Transverse colon (tissue), 4 donors: Measurements from ENCODE around the gene DOLK. TPM values are rescaled to one million over a fixed set of nuclear protein-coding genes. Genes with fewer than 3 reads are reported as not detected.

Experiments
- DNase-seq: peaks from one replicate; pipeline ENCODE4 v3.0.0-alpha.2; 2019
- H3K27ac ChIP-seq, 4 donors: fragments of 200-600 bp; sonication (generic); 2 replicates each; pipeline ENCODE4 v1.5.1; 2016 to 2018; ENCODE audit warnings: inconsistent platforms in 4 of 4
- H3K27me3 ChIP-seq: fragments of 200-600 bp; sonication (generic); 2 replicates; pipeline ENCODE4 v1.5.1; 2017; ENCODE audit warnings: inconsistent platforms
- H3K36me3 ChIP-seq, 4 donors: fragments of 200-600 bp; sonication (generic); 2 replicates each; pipeline ENCODE4 v1.5.1; 2017 to 2019; ENCODE audit warnings: inconsistent platforms in 4 of 4
- H3K4me1 ChIP-seq, 4 donors: fragments of 200-600 bp; sonication (generic); 2 replicates each; pipeline ENCODE4 v1.5.1; 2017 to 2020; ENCODE audit warnings: inconsistent platforms in 4 of 4
- H3K4me3 ChIP-seq, 4 donors: fragments of 200-600 bp; sonication (generic); 1 replicate in 1 of 4; 2 replicates in 3 of 4; pipeline versions ENCODE4 v1.5.1 to v1.6.1; 2017 to 2019; ENCODE audit warnings: inconsistent platforms in 4 of 4
- H3K9me3 ChIP-seq, 2 donors: fragments of 200-600 bp; sonication (generic); 2 replicates each; pipeline ENCODE4 v1.5.1; 2017 to 2019; ENCODE audit warnings: inconsistent platforms in 2 of 2
- EP300 ChIP-seq: sonication (generic); formaldehyde crosslinking; IDR thresholded peaks from one replicate; pipeline ENCODE4 v1.6.1; 2017; ENCODE audit warnings: antibody characterized with exemption, low read depth
- POLR2A ChIP-seq: fragments of 450-650 bp; IDR thresholded peaks from one replicate; pipeline ENCODE4 v1.6.1; 2016; ENCODE audit warnings: antibody characterized with exemption, mild to moderate bottlenecking, moderate library complexity
- POLR2AphosphoS5 ChIP-seq, 3 donors: sonication (generic); formaldehyde crosslinking; IDR thresholded peaks; one replicate each; pipeline ENCODE4 v1.6.1; 2016; ENCODE audit warnings: antibody characterized with exemption in 3 of 3
- WGBS, 2 donors: methylation state at CpG; one replicate each; pipeline ENCODE4 v1.1.5; 2018; ENCODE audit warnings: low coverage in 1 of 2; 5-methylcytosine and 5-hydroxymethylcytosine counted together
- in situ Hi-C, 4 donors: fragments of 200-750 bp; cut with MboI; loops; one replicate each; pipeline versions ENCODE4 v1.15.0 to v1.15.1; 2017; ENCODE audit warnings: low sequenced_read_pairs in 3 of 4, low pct_ligation_motif_present in 1 of 4, low pct_unique_long_range_greater_than_20kb in 1 of 4
- intact Hi-C: fragments of 100-400 bp; cut with DNase I; formaldehyde crosslinking; loops from one replicate; pipeline ENCODE4 v1.15.1; 2023; ENCODE audit warnings: low total_unique reads
- total RNA-seq, 4 donors: library from RNA; depleted of rRNA; stranded (reverse); fragments of >200 nt; gene quantifications; one replicate each; pipeline ENCODE4 v1.1.0, GENCODE V29; 2016
- TF ChIP-seq, protein P1 (sequence below), 5 experiments: fragments of 200-600 bp in 3 of 5; fragments of 450-650 bp in 2 of 5; sonication (generic) in 3 of 5; IDR thresholded peaks; 1 replicate in 2 of 5; 2 replicates in 3 of 5; pipeline ENCODE4 v1.5.1; 2016 to 2017; ENCODE audit warnings: antibody characterized with exemption in 5 of 5, inconsistent platforms in 3 of 5, mild to moderate bottlenecking in 2 of 5, moderate library complexity in 1 of 5

Gene DOLK
- total RNA-seq, 4 donors from 2014 or later, result 9.2 to 20.6 (median 11.7) TPM

DNA sequence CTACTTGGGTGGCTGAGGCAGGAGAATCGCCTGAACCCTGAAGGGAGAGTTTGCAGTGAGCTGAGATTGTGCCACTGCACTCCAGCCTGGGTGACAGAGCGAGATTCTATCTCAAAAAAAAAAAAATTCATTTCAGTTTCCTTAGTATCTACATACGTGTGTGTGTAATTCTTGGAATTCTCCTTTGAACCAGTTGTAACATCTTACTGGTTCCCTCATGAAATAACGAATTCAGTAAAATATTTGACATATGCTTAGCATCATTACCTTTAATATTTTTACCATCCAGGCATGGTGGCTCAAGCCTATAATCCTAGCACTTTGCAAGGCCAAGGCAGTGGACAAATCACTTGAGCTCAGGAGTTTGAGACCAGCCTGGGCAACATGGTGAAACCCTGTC lies 17.8 kb downstream of the DOLK start:
- no peaks in the 10 kb centered on the region for H3K36me3 ChIP-seq
- 88 to 89% methylated on average over 4 of the region's 4 CpGs for WGBS, 2 donors
- no peak for DNase-seq
- intact Hi-C loops, result no loop called here
- in situ Hi-C loops, result loop anchor here in 3 of 4 donors (5.0 to 10.0 kb wide), 2 partner anchors 65 to 67 kb away; no protein-coding TSS in a partner anchor
- TF ChIP-seq EP300, result no peak
- TF ChIP-seq, protein P1, sequence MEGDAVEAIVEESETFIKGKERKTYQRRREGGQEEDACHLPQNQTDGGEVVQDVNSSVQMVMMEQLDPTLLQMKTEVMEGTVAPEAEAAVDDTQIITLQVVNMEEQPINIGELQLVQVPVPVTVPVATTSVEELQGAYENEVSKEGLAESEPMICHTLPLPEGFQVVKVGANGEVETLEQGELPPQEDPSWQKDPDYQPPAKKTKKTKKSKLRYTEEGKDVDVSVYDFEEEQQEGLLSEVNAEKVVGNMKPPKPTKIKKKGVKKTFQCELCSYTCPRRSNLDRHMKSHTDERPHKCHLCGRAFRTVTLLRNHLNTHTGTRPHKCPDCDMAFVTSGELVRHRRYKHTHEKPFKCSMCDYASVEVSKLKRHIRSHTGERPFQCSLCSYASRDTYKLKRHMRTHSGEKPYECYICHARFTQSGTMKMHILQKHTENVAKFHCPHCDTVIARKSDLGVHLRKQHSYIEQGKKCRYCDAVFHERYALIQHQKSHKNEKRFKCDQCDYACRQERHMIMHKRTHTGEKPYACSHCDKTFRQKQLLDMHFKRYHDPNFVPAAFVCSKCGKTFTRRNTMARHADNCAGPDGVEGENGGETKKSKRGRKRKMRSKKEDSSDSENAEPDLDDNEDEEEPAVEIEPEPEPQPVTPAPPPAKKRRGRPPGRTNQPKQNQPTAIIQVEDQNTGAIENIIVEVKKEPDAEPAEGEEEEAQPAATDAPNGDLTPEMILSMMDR (IDR thresholded peaks at IDR 0.05), result no peak
- TF ChIP-seq POLR2AphosphoS5 (IDR thresholded peaks at IDR 0.05), result no peak
- TF ChIP-seq POLR2A, result no peak
- H3K9me3 ChIP-seq, result no peaks in the 10 kb centered on the region
- peaks cover 0 to 6% (median 0%) of the 10 kb centered on the region in 4 donors for H3K4me1 ChIP-seq
- no peaks in the 10 kb centered on the region for H3K27me3 ChIP-seq
- no peak overlapping the region for H3K4me3 ChIP-seq
- H3K27ac ChIP-seq, result no peak overlapping the region

DNA sequence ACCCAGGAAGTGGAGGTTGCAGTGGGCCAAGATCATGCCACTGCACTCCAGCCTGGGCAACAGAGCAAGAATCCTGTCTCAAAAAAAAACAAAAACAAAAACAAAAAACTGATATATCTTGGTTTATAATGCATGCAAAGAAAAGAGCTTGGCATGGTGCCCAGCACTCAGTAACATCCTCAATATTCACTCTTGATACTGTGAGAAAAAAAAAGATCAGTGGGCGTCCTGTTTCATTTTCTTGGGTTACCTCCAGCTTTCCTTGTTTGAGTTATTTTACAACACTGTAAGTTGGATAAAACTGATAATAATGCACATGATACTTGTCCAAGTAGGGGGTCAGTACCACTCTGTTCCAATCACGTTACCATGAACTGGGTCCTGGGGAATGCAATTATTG lies 18.8 kb downstream of the DOLK start:
- in situ Hi-C loops (loop anchor here in 3 of 4 donors (5.0 to 10.0 kb wide), 2 partner anchors 64 to 66 kb away; no protein-coding TSS in a partner anchor), intact Hi-C loops (loop anchor here (1.0 kb wide), 1 partner anchor 65 kb away; no protein-coding TSS in a partner anchor)
- H3K9me3 ChIP-seq, result no peaks in the 10 kb centered on the region
- H3K4me1 ChIP-seq, result peaks cover 0 to 6% (median 0%) of the 10 kb centered on the region in 4 donors
- no peaks in the 10 kb centered on the region for H3K36me3 ChIP-seq
- no peaks in the 10 kb centered on the region for H3K27me3 ChIP-seq
- 50 to 68% methylated on average over 1 to 2 of the region's 2 CpGs for WGBS, 2 donors
- no peak overlapping the region for H3K27ac ChIP-seq
- no peak overlapping the region for H3K4me3 ChIP-seq
- TF ChIP-seq, protein P1 (IDR thresholded peaks at IDR 0.05), result no peak
- TF ChIP-seq EP300 (no peak), POLR2AphosphoS5 (IDR thresholded peaks at IDR 0.05) (no peak)
- no peak for DNase-seq

DNA sequence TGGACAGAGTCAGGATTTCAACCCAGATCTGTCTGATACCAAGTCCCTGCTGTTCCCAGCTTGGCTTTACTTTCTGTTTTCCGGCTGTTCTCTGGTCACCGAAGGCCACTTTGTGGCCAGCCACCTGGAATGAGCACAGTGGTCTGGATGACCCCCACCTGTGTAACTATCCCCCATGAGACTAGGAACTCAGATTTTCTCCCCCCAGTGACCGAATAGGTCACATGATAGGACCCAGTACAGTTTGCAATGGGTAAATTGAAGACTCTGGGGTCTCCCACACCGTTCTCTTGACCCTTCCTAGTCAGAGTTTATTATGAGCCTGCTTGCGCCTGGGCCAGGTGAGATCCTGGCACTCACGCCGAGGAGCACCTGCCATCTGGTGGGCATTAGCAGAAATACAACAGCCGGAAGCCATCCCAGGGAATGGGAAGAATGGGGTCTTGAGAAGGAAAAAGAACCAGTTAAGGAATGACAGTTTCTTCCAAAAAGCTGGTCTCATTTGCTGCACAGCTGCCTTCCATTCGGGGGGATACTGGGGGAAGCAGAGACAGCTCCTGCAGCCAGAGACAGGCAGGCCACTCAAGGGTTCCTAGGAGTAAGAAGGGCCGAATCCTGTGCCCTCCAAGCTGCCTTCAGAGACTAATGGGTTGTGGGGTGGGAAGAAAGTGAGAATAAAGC lies 19.5 kb downstream of the DOLK start:
- H3K4me3 ChIP-seq, result no peak overlapping the region
- H3K27ac ChIP-seq, result no peak overlapping the region
- no peaks in the 10 kb centered on the region for H3K36me3 ChIP-seq
- no peaks in the 10 kb centered on the region for H3K9me3 ChIP-seq
- WGBS, 2 donors, result 24% methylated on average over 10 of the region's 10 CpGs; no CpG with 5 or more reads in 1 of the 2 donors
- peak; percentile 54 for DNase-seq
- no peaks in the 10 kb centered on the region for H3K27me3 ChIP-seq
- intact Hi-C loops, result loop anchor here (1.0 kb wide), 1 partner anchor 65 kb away; no protein-coding TSS in a partner anchor
- in situ Hi-C loops, result loop anchor here in 3 of 4 donors (5.0 to 10.0 kb wide), 2 partner anchors 63 to 66 kb away; no protein-coding TSS in a partner anchor
- TF ChIP-seq EP300, result no peak
- TF ChIP-seq POLR2A, result no peak
- TF ChIP-seq, protein P1 (IDR thresholded peaks at IDR 0.05), result peak; percentile 83 to 93 (median 88)
- H3K4me1 ChIP-seq, result peaks cover 0 to 11% (median 0%) of the 10 kb centered on the region in 4 donors

DNA sequence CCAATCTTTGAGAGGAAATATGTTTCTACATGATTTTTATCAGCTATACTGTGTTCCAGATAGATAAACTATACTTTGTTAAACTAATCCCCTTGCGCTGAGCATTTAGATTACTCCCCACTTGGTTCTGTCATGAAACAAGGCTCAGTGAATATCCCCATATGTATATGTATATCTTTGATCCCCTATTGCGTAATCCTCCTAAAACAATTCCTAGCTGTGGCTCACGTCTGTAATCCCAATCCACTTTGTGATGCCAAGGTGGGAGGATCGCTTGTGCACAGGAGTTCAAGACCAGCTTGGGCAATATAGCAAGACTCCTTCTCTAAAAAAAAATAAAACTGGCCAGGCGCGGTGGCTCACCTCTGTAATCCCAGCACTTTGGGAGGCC lies 23.9 kb downstream of the DOLK start:
- TF ChIP-seq EP300 (no peak), POLR2A (no peak), POLR2AphosphoS5 (IDR thresholded peaks at IDR 0.05) (no peak)
- TF ChIP-seq, protein P1 (IDR thresholded peaks at IDR 0.05), result no peak
- in situ Hi-C loops, result loop anchor here in 3 of 4 donors (5.0 to 10.0 kb wide), 2 partner anchors 59 to 61 kb away; no protein-coding TSS in a partner anchor
- Histone ChIP-seq H3K27ac (no peak overlapping the region), H3K4me1 (peaks cover 0 to 38% (median 17%) of the 10 kb centered on the region in 4 donors), H3K27me3 (no peaks in the 10 kb centered on the region), H3K36me3 (no peaks in the 10 kb centered on the region), H3K4me3 (no peak overlapping the region), H3K9me3 (no peaks in the 10 kb centered on the region)
- no peak for DNase-seq
- 89 to 90% methylated on average over 6 of the region's 6 CpGs for WGBS, 2 donors
- intact Hi-C loops, result no loop called here
